OCI-LY7 (cell line): ENCODE results near the gene PACSIN2.
A peak's percentile ranks its signal among the peaks of the same experiment; 100 is the strongest.

Experiments used
- CTCF ChIP-seq: fragments of 200-600 bp; sonication (generic); conservative IDR thresholded peaks from 2 replicates; pipeline ENCODE4 v1.5.1; 2014; ENCODE audit warnings: mild to moderate bottlenecking, antibody characterized with exemption, low read length, moderate library complexity, mixed read lengths
- EZH2phosphoT487 ChIP-seq: fragments of 200-600 bp; sonication (generic); IDR thresholded peaks from 2 replicates; pipeline ENCODE4 v1.6.1; 2018; ENCODE audit warnings: low read depth, borderline replicate concordance, mild to moderate bottlenecking, mixed run types, antibody characterized with exemption, low read length, moderate library complexity, mixed read lengths

GRCh38 chr22:43053176-43053575, 38.2 kb upstream of the PACSIN2 start:
- TF ChIP-seq CTCF = peak; percentile 57
- no peak for TF ChIP-seq EZH2phosphoT487
